ENCODE results near the gene TMEM150B. TPM values are rescaled to one million over a fixed set of nuclear protein-coding genes. Genes with fewer than 3 reads are reported as not detected.

The TMEM150B gene
- polyA plus RNA-seq, 2 donors: 0.12 TPM; not detected in 1

DNA sequence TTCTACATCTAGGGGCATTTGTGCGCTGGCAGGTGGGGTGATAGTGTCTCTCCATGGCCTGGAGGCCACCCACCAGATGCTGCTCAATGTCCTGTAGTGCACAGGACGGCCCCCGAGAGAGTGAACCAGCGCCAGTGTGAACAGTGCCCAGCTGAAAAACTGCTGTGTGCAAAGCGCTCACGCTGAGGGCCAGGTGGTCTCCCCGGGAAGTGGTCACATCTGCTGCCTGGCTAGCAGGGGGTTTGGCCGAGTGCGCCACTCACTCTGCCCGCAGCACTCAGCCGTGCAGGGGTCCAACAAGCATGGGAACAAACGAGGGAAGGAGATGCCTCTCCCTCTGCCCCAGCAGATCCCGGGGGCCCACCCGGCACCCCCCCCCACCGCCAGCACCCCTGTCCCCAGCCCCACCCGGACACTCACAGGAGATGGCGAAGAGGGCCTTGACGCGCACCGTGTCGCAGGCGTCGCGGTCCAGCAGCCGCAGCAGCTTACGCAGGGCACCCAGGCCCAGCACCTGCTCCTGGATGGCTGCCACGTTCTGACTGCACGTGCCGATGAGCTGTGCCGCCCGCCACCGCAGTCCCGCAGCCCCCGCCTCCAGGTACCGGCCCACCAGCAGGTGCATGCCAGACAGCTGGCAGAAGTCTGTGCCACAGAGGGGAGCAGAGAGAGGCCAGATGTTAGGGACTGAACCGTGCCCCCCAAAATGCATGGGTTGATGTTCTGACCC is 51.0 kb downstream of the TMEM150B start:
- no peaks in the 10 kb centered on the region for H3K27me3 ChIP-seq (ENCODE audit: control insufficient read depth in 1 of 2, insufficient read depth in 2 of 2, low read length in 2 of 2)
- no peak overlapping the region for H3K27ac ChIP-seq (ENCODE audit: low read depth in 2 of 2, low read length in 1 of 2)
- H3K36me3 ChIP-seq (ENCODE audit: control insufficient read depth in 2 of 2, insufficient read depth in 2 of 2, low read length in 1 of 2): peaks cover 0 to 35% of the 10 kb centered on the region in 2 donors
- H3K4me3 ChIP-seq (ENCODE audit: low read depth in 1 of 2, low read length in 2 of 2): no peak overlapping the region
- H3K4me1 ChIP-seq (ENCODE audit: control insufficient read depth in 2 of 2, insufficient read depth in 2 of 2, low read length in 1 of 2): peaks cover 0 to 1% of the 10 kb centered on the region in 2 donors
- H3K9me3 ChIP-seq (ENCODE audit: control insufficient read depth in 2 of 2, insufficient read depth in 1 of 2, low read depth in 1 of 2, low read length in 1 of 2): no peaks in the 10 kb centered on the region
- WGBS, 2 donors: 94 to 95% methylated on average over 35 to 36 of the region's 36 CpGs

DNA sequence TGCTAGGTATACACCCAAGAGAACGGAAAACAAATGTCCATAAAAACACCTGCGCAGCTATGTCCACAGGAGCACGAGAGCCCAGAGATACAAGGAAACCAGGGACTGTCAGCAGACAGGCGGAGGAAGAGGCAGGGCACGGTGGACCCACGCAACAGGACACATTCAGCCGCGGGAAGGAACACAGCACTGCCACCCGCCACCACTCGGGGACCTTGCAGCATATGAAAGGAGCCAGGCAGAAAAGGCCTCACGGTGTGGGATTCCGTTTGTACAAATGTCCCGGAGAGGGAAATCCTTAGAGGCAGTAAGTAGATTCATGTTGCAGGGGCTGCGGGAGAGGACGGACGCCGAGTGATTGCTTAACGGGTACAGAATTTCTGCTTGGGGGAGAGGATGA is 53.0 kb downstream of the TMEM150B start:
- Histone ChIP-seq H3K27me3 (ENCODE audit: control insufficient read depth in 1 of 2, insufficient read depth in 2 of 2, low read length in 2 of 2) (no peaks in the 10 kb centered on the region), H3K4me1 (ENCODE audit: control insufficient read depth in 2 of 2, insufficient read depth in 2 of 2, low read length in 1 of 2) (no peaks in the 10 kb centered on the region), H3K27ac (ENCODE audit: low read depth in 2 of 2, low read length in 1 of 2) (no peak overlapping the region), H3K36me3 (ENCODE audit: control insufficient read depth in 2 of 2, insufficient read depth in 2 of 2, low read length in 1 of 2) (peaks cover 0 to 32% of the 10 kb centered on the region in 2 donors), H3K4me3 (ENCODE audit: low read depth in 1 of 2, low read length in 2 of 2) (no peak overlapping the region), H3K9me3 (ENCODE audit: control insufficient read depth in 2 of 2, insufficient read depth in 1 of 2, low read depth in 1 of 2, low read length in 1 of 2) (no peaks in the 10 kb centered on the region)
- WGBS, 2 donors: 94 to 96% methylated on average over 18 of the region's 18 CpGs

DNA sequence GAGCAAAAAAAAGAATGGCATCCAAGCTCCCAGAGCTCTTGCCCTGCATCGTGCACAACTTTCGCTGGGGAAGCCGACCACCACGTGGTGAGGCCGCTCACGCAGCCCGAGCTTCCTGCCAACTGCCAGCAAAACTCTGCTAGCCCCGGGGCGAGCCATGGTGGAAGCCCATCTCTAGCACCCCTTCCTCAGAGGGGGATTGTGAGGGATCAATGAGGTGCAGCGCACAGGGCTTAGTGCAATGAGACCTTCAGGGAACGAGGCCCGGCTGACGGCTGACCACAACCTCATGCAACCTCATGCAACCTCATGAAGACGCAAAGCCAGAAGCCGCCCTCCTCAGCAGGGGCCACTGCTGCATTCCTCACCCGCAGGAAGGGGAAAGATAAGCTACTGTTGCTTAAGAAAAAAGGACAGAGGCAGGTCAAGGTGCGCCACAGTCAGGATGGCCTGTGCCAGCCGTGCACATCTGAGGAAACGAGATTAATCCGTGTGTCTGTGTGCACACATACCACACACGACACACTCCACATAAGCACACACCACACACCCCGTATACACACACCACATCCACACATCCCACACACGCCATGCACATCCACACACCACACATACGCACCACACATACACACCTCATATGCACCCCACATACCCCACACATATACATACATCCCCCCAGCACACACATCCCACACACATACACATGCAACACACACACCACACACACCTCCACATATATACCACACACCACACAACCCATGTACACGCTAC is 54.8 kb downstream of the TMEM150B start:
- no peaks in the 10 kb centered on the region for H3K27me3 ChIP-seq (ENCODE audit: control insufficient read depth in 1 of 2, insufficient read depth in 2 of 2, low read length in 2 of 2)
- no peaks in the 10 kb centered on the region for H3K4me1 ChIP-seq (ENCODE audit: control insufficient read depth in 2 of 2, insufficient read depth in 2 of 2, low read length in 1 of 2)
- H3K9me3 ChIP-seq (ENCODE audit: control insufficient read depth in 2 of 2, insufficient read depth in 1 of 2, low read depth in 1 of 2, low read length in 1 of 2): no peaks in the 10 kb centered on the region
- H3K36me3 ChIP-seq (ENCODE audit: control insufficient read depth in 2 of 2, insufficient read depth in 2 of 2, low read length in 1 of 2): peaks cover 0 to 27% of the 10 kb centered on the region in 2 donors
- no peak overlapping the region for H3K4me3 ChIP-seq (ENCODE audit: low read depth in 1 of 2, low read length in 2 of 2)
- H3K27ac ChIP-seq (ENCODE audit: low read depth in 2 of 2, low read length in 1 of 2): no peak overlapping the region
- WGBS, 2 donors: 89 to 92% methylated on average over 25 of the region's 25 CpGs

DNA sequence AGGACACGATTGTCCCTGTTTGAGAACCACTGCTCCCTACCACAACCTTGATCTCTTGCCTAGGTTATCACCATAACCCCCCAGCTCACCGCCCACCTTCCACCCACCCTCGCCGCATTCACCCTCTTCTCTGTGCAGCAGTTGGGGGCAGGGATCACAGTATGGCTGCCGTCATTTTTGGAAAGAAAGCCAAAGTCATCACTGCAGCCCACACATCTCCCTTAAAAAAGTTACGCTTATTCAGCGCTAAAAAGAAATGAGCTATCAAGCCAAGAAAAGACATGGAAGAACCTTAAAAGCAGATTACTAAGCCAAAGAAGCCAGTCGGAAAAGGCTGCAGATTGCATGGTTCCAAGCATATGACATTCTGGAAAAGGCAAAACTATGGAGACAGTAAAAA is 55.8 kb downstream of the TMEM150B start:
- Histone ChIP-seq H3K4me1 (ENCODE audit: control insufficient read depth in 2 of 2, insufficient read depth in 2 of 2, low read length in 1 of 2) (no peaks in the 10 kb centered on the region), H3K36me3 (ENCODE audit: control insufficient read depth in 2 of 2, insufficient read depth in 2 of 2, low read length in 1 of 2) (peaks cover 0 to 28% of the 10 kb centered on the region in 2 donors)

DNA sequence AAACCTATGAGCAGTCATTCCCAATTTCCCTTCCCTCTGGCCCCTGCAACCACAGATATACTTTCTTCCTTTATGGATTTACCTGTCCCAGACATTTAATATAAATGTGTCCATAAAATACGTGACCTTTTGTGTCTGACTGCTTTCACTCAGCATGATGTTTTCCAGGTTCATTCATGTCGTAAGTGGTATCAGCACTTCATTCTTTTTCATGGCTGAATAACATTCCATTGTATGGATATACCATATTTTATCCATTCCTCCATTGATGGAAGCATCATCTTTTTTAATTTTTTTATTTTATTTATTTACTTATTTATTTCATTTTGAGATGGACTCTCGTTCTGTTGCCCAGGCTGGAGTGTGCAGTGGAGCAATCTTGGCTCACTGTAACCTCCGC is 58.3 kb downstream of the TMEM150B start:
- H3K27me3 ChIP-seq (ENCODE audit: control insufficient read depth in 1 of 2, insufficient read depth in 2 of 2, low read length in 2 of 2): no peaks in the 10 kb centered on the region
- peaks cover 0 to 23% of the 10 kb centered on the region in 2 donors for H3K36me3 ChIP-seq (ENCODE audit: control insufficient read depth in 2 of 2, insufficient read depth in 2 of 2, low read length in 1 of 2)
- 97 to 98% methylated on average over 4 of the region's 4 CpGs for WGBS, 2 donors
- H3K4me1 ChIP-seq (ENCODE audit: control insufficient read depth in 2 of 2, insufficient read depth in 2 of 2, low read length in 1 of 2): no peaks in the 10 kb centered on the region
- no peak overlapping the region for H3K4me3 ChIP-seq (ENCODE audit: low read depth in 1 of 2, low read length in 2 of 2)
- H3K27ac ChIP-seq (ENCODE audit: low read depth in 2 of 2, low read length in 1 of 2): no peak overlapping the region
- no peaks in the 10 kb centered on the region for H3K9me3 ChIP-seq (ENCODE audit: control insufficient read depth in 2 of 2, insufficient read depth in 1 of 2, low read depth in 1 of 2, low read length in 1 of 2)

More for the DNA sequence above, 55.8 kb downstream of the TMEM150B start:
- Histone ChIP-seq H3K4me3 (ENCODE audit: low read depth in 1 of 2, low read length in 2 of 2) (no peak overlapping the region), H3K27ac (ENCODE audit: low read depth in 2 of 2, low read length in 1 of 2) (no peak overlapping the region), H3K9me3 (ENCODE audit: control insufficient read depth in 2 of 2, insufficient read depth in 1 of 2, low read depth in 1 of 2, low read length in 1 of 2) (no peaks in the 10 kb centered on the region), H3K27me3 (ENCODE audit: control insufficient read depth in 1 of 2, insufficient read depth in 2 of 2, low read length in 2 of 2) (no peaks in the 10 kb centered on the region)
- WGBS, 2 donors: 89 to 92% methylated on average over 8 of the region's 8 CpGs

DNA sequence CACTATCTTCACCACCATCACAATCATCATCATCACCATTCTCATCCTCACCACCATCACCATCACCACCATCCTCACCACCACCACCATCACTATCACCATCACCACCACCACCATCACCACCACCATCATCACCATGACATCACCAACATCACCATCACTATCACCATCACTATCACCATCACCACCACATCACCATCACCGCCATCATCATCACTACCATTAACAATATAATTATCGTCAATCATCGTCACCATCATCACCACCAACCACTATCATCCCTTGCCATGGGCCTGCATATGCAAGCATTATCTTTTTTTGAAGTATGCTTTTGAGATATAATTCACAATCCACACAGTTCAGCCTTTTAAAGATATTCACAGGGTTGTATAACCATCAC is 58.7 kb downstream of the TMEM150B start:
- H3K4me3 ChIP-seq (ENCODE audit: low read depth in 1 of 2, low read length in 2 of 2): no peak overlapping the region
- H3K27ac ChIP-seq (ENCODE audit: low read depth in 2 of 2, low read length in 1 of 2): no peak overlapping the region
- H3K4me1 ChIP-seq (ENCODE audit: control insufficient read depth in 2 of 2, insufficient read depth in 2 of 2, low read length in 1 of 2): no peaks in the 10 kb centered on the region
- no peaks in the 10 kb centered on the region for H3K9me3 ChIP-seq (ENCODE audit: control insufficient read depth in 2 of 2, insufficient read depth in 1 of 2, low read depth in 1 of 2, low read length in 1 of 2)
- H3K27me3 ChIP-seq (ENCODE audit: control insufficient read depth in 1 of 2, insufficient read depth in 2 of 2, low read length in 2 of 2): no peaks in the 10 kb centered on the region
- peaks cover 0 to 23% of the 10 kb centered on the region in 2 donors for H3K36me3 ChIP-seq (ENCODE audit: control insufficient read depth in 2 of 2, insufficient read depth in 2 of 2, low read length in 1 of 2)
- 98 to 99% methylated on average over 3 of the region's 3 CpGs for WGBS, 2 donors

DNA sequence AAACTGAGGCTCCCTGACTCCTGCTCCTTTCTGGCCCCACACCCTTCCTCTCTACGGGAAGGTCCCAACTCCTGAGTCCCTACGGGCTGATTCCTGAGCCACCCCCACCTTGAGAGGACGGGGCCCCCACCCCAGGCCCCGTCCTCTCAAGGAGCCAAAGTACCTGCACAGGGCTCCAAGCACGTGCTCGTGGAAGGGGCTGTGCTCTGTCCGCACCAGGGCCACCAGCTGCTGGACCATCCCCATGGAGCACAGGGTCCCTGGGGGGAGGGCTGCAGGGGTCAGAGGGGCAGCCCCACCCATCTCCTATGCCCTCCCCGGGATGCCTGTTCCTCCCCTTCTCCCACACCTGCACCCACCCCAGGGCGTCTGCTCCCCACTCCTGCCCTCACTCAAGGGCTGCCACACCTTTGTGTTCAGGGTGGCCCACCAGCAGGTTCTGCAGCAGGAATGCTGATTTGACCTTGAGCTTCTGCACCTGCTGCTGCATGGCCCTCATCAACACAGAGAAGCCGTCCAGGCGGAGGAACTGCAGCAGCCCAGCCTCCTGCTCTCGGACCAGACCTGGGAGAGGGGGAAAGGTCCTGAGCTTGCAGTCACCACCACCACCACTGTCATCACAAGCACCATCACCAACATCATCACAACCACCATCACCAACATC is 59.3 kb downstream of the TMEM150B start:
- H3K9me3 ChIP-seq (ENCODE audit: control insufficient read depth in 2 of 2, insufficient read depth in 1 of 2, low read depth in 1 of 2, low read length in 1 of 2): no peaks in the 10 kb centered on the region
- no peak overlapping the region for H3K27ac ChIP-seq (ENCODE audit: low read depth in 2 of 2, low read length in 1 of 2)
- H3K4me1 ChIP-seq (ENCODE audit: control insufficient read depth in 2 of 2, insufficient read depth in 2 of 2, low read length in 1 of 2): no peaks in the 10 kb centered on the region
- 95 to 96% methylated on average over 10 to 12 of the region's 12 CpGs for WGBS, 2 donors
- no peak overlapping the region for H3K4me3 ChIP-seq (ENCODE audit: low read depth in 1 of 2, low read length in 2 of 2)
- H3K27me3 ChIP-seq (ENCODE audit: control insufficient read depth in 1 of 2, insufficient read depth in 2 of 2, low read length in 2 of 2): no peaks in the 10 kb centered on the region
- H3K36me3 ChIP-seq (ENCODE audit: control insufficient read depth in 2 of 2, insufficient read depth in 2 of 2, low read length in 1 of 2): peaks cover 0 to 23% of the 10 kb centered on the region in 2 donors

DNA sequence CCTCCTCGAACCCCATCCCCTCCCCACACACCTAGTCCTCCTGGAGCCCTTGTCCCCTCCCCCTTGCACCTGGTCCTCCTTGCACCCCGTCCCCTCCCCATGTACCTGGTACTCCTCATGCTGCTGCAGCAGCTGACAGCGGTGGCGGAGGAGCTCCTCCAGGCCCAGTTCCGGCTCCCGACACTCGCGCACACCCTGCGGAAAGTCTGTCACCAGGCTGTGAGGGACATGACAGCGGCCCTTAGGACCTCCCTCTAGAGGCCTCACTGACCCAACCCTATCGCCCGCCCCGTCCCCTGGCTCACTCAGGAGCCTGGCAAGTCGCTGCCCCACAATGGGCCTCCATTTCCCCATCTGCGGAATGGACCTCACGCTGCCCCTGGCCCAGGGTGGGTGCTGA is 60.0 kb downstream of the TMEM150B start:
- WGBS, 2 donors: 89 to 96% methylated on average over 16 of the region's 16 CpGs
- Histone ChIP-seq H3K27ac (ENCODE audit: low read depth in 2 of 2, low read length in 1 of 2) (no peak overlapping the region), H3K4me1 (ENCODE audit: control insufficient read depth in 2 of 2, insufficient read depth in 2 of 2, low read length in 1 of 2) (no peaks in the 10 kb centered on the region), H3K9me3 (ENCODE audit: control insufficient read depth in 2 of 2, insufficient read depth in 1 of 2, low read depth in 1 of 2, low read length in 1 of 2) (no peaks in the 10 kb centered on the region), H3K36me3 (ENCODE audit: control insufficient read depth in 2 of 2, insufficient read depth in 2 of 2, low read length in 1 of 2) (peaks cover 0 to 19% of the 10 kb centered on the region in 2 donors), H3K27me3 (ENCODE audit: control insufficient read depth in 1 of 2, insufficient read depth in 2 of 2, low read length in 2 of 2) (no peaks in the 10 kb centered on the region), H3K4me3 (ENCODE audit: low read depth in 1 of 2, low read length in 2 of 2) (no peak overlapping the region)

DNA sequence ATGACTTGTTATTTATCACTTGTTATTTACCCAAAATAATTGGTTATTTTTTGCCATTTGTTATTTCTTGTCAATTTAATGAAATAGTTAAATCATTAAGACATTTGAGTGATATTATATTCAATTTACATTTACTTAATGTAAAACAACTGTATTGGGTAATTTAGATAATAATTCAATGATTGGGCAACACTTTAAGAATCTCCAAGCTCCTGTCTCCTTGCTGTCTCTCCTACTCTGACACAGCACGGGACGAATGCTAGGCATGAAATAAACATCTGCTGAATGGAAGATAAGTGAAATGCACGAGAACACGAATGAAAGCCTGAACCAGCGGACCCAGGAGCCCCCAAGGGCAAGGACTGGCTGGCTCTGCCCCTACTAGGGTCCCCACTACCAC is 60.6 kb downstream of the TMEM150B start:
- 86 to 90% methylated on average over 5 of the region's 5 CpGs for WGBS, 2 donors

More for the DNA sequence above, 60.6 kb downstream of the TMEM150B start:
- Histone ChIP-seq H3K9me3 (ENCODE audit: control insufficient read depth in 2 of 2, insufficient read depth in 1 of 2, low read depth in 1 of 2, low read length in 1 of 2) (no peaks in the 10 kb centered on the region), H3K27me3 (ENCODE audit: control insufficient read depth in 1 of 2, insufficient read depth in 2 of 2, low read length in 2 of 2) (no peaks in the 10 kb centered on the region), H3K36me3 (ENCODE audit: control insufficient read depth in 2 of 2, insufficient read depth in 2 of 2, low read length in 1 of 2) (peaks cover 0 to 13% of the 10 kb centered on the region in 2 donors), H3K27ac (ENCODE audit: low read depth in 2 of 2, low read length in 1 of 2) (no peak overlapping the region), H3K4me1 (ENCODE audit: control insufficient read depth in 2 of 2, insufficient read depth in 2 of 2, low read length in 1 of 2) (no peaks in the 10 kb centered on the region), H3K4me3 (ENCODE audit: low read depth in 1 of 2, low read length in 2 of 2) (no peak overlapping the region)
